Stimulated activated CD4-positive, alpha-beta T cell treated with anti-CD3 and anti-CD28 coated beads, TNF-alpha, amount 100 ng/mL, for 48 hours (primary cell): ENCODE measurements around the gene NHSL2.
"Not testable (repeated sequence)": the region's sequence is repeated elsewhere in the genome, so short reads cannot be mapped to it uniquely, and the experiment has no call there.

Experiments
- DNase-seq, 3 donors: peaks; one replicate each; pipeline ENCODE4 v3.0.0-alpha.2; 2020; ENCODE audit warnings: low read depth in 3 of 3

Gene NHSL2

DNA sequence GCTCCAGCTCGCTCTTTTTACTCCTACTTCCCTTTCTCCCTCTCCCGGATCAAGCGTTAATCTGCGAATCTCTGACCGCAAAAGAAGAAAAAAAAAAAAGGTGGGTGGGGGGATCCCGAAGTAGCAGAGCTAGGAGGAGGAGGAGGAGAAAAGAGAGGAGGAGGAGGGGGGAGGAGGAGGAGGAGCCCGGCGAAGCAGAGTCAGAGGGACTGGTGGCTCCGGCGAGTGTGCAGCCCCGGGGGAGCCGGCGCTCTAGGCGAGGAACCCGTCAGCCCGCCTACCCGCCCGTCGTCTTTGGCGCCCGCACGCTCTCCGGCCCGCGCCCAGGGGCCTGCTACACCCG is at the start of gene NHSL2:
Gene NHSL2, plus strand, starts transcription at position 203 of the 343 bp plus-strand sequence.
- no peak for DNase-seq

DNA sequence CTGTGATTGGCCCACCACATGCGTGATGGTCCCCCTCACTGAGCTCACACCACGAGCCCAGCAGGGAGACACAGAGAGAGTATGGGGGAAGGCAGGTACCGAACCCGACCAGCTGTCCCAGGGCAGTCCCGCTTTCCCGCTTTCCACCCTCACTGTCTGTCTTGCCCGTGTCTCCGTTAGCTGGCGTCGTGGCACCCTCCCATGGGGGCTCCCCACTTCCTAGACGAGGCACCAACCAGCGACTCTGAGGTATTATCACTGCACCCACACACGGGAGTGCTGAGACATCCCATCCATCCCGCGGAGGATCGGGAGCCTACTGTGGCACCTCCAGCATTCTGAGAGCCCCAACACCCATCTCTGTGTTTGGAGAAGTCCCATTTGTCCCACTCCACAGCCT is 43.0 kb upstream of the NHSL2 start:
- no peak for DNase-seq

DNA sequence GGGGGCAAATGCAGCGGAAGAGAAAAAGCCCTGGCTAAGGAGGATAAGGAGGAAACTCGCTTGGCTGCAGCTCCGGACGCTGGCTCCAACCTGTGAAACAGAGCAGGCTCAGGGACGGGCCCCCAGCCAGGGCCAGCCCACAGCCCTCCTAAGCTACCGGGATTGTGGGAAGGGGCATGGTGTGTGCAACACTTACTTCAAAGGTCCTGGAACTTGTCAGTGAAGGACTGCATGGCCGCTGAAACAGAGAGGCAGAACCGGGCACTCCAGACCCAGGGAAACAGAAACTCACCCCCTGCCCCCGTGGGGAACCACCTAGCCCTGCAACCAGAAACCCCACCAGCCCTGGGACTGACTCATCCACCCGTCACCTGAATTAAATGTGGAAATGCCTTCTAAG is 41.1 kb upstream of the NHSL2 start:
- DNase-seq: not testable (repeated sequence)

DNA sequence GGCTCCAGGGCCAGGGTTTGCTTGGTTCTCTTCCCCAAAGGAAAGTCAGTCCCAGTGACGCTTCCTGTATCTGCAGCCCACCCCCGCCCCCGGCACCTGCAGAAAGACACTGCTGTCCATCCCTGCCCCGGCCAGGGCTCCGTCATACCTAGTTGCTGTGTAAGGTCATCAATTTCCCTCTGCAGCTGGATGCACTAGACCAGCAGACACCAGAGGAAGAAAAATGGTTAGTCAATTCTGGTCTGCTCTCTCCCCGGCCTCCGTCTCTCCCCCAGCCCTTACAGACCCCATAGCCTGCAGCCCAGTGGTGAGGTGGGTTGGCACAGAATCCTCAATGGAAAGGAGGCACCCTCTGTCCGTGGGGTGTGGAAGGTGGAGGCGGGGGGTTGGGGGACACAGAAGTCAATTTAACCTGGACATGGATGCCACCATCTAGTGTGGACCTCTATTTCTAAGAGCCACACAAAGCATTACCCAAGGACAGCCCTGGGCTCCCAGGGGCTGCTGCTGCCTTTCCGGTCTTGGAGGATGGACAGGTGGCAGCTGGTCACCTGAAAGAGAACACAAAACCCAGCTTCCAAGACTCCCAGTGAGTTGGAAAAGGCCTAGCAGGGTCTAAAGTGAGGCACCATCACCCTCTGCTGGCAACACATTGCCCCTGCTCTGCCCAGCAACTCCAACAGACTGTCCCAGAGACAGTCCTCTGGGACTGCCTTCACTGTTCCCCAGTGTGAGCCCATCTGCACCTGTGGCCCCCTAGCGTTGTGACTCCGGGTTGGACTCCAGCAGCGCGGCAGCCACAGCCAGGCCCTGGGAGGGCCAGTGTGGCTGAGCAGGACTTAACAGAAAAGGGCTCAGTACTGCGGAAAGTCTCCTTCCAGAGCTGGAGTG is 40.2 kb upstream of the NHSL2 start:
- no peak for DNase-seq

DNA sequence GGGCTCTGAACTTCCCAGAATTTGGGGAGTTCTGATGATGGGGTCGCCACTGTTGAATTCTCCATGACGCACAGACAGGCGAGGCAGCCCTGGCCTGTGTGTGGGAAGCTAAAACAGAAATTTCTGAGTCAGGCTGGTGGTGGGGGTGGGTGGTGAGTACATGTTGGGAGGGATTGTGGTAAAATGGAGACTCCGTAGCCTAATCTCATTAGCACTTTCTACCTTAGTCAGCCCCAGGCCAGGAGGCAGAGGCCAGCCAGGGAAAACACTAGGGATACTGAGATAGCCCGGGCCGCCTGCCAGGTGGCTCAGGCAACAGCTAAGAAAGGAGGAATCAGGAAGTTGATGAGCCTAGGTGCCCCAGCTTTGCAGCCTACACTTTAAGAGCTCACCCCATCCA is 39.3 kb upstream of the NHSL2 start:
- DNase-seq: peak in 1 of 3 donors; percentile 3

DNA sequence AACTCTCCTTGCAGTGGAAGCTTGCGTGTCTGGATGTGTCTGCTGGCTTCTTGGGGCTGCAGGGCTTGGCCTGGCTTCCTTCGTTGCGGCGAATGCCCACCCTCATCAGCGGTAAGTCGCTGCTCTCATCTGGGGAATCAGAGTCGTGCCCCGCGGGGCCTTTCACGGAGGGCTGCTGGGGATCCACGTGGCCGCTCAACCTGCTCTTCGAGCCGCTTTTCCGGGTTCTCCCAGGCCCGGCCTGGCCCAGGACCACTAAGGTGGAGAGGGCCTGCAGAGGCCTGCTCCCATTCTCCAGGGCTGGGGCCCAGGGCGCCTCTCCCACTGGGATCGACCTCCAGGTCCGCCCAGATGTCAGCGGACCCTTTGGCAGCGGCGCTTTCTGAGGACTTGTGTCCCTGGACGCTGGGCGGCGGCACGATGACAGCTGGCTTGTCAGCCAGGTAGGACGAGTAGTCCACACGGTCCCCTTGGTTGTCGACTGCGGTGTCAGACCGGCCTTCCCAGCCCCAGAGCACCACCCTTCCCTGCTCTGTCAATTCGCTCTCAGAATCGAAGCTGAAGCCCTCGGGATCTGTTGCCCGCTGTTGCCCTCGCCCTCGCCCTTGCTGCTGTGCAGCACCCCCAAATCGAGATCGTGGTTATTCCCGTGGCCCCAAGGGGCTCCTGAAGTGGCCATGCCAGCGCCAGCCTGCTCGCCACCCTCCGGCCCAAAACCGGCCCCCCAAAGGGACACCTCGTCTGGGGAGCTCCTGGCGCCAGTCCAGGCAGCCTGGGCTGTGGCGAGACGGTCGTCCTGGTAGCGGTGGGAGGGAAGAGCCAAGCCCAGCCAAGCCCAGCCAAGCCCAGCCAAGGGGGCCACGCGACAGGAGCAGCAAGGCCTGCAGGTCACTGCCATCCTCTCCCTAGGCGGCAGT is 37.8 kb upstream of the NHSL2 start:
- no peak for DNase-seq

DNA sequence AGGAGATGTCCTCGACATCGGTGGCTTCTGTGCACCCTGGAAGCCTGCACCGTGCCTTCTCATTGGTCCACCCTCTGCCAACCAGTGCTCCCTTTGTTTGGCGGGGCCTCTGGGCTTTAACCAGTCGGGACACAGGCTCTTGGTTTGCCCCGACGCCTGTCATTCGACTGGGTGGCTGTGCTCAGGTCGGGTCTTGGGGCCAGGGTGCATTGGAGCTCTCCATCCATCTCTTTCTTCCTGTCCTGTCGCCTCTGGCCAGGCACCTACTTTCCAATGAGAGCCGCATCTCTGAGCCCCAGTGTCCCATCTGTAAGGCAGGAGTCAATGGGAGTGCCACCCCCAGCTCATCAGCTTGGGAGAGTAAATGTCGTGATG is 37.2 kb upstream of the NHSL2 start:
- no peak for DNase-seq

DNA sequence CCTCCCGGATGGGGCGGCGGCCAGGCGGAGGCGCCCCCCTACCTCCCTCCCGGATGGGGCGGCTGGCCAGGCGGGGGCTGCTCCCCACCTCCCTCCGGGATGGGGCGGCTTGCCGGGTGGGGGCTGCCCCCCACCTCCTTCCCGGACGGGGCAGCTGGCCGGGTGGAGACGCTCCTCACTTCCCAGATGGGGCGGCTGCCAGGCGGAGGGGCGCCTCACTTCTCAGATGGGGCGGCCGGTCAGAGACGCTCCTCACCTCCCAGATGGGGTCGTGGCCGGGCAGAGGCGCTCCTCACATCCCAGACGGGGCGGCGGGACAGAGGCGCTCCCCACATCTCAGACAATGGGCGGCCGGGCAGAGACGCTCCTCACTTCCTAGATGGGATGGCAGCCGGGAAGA is 33.8 kb upstream of the NHSL2 start:
- DNase-seq: not testable (repeated sequence)

DNA sequence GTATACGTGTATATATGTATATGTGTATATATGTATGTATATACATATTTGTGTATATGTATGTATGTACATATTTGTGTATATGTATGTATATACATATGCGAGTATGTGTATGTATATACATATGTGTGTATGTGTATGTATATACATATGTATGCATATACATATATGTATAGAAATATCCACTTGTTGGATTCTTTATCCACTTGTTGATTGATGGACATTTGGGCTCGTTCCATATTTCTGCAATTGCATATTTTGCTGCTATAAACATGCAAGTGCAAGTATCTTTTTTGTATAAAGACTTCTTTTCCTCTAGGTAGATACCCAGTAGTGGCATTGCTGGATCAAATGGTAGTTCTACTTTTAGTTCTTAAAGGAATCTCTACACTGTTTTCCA is 25.5 kb upstream of the NHSL2 start:
- DNase-seq: no peak

DNA sequence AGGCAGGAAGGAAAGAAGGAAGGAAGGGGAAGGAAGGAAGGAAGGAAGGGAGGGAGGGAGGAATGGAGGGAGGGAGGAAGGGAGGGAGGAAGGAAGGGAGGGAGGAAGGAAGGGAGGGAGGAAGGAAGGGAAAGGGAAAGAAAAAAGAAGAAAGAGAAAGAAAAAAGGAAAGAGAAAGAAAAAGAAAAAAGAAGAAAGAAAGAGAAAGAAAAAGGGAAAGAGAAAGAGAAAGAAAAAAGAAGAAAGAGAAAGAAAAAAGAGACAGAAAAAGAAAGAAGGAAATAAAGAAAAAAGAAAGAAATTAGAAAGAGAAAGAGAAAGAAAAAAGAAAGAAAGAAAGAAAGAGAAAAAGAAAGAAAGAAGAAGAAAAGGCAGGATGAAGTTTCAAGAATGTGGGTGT is 15.0 kb upstream of the NHSL2 start:
- no peak for DNase-seq

DNA sequence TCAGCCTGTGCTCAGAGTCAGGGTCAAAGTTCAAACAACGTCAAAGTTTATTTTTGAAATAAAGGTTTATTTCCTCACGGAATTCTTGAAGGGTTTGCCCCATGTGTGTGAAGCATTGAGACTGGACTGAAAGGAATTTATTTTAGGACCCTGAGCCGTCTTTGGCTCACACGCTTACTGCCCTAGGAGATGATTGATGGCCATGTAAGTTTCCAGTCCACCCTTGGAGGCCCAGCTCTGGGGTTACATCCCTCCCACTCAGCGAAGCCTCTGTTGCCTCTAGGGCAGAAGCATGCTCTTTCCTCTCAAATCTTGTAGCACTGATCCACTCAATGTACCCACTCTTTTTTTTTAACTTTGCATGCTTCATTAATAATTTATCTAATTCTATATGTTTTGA is 4.5 kb upstream of the NHSL2 start:
- DNase-seq: no peak

DNA sequence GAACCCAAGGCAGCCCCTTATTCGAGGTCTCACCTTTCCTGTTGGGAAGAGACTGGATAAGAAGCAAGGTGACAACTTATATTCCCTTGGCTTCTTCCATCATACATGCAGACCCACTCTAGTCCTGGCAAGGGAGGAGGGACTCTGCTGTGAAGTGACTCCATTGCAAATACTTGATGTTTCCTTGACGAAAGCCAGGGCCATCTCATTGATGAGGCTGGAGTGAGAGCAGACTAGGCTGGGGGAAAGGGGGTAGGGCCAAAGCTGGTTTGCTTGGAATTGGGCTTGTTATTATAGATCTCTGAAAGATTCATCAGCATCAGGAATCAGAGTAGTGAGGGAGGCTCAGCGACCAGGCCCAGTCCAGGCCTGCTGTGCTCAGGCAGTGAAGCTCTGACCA is 2.3 kb upstream of the NHSL2 start:
- DNase-seq: no peak

DNA sequence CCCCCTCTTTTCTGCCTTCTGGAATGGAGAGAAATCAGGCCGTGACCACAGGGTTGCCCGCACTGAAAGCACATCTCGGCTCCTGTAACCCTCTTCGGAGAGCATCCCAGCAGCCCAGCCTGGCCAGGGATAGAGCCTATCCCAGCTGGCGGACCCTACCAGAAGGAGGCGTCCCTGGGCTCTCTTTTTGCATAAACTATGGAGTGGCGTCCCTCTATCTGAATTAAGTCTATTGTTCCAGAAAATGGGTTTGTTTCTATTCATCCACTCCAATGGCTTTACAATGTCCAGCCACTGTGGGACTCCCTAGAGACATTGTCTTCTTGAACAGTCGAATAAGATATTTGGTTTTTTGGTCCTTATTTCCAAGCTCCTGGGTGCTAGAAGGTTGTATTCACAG is 689 bp upstream of the NHSL2 start:
- DNase-seq: no peak

DNA sequence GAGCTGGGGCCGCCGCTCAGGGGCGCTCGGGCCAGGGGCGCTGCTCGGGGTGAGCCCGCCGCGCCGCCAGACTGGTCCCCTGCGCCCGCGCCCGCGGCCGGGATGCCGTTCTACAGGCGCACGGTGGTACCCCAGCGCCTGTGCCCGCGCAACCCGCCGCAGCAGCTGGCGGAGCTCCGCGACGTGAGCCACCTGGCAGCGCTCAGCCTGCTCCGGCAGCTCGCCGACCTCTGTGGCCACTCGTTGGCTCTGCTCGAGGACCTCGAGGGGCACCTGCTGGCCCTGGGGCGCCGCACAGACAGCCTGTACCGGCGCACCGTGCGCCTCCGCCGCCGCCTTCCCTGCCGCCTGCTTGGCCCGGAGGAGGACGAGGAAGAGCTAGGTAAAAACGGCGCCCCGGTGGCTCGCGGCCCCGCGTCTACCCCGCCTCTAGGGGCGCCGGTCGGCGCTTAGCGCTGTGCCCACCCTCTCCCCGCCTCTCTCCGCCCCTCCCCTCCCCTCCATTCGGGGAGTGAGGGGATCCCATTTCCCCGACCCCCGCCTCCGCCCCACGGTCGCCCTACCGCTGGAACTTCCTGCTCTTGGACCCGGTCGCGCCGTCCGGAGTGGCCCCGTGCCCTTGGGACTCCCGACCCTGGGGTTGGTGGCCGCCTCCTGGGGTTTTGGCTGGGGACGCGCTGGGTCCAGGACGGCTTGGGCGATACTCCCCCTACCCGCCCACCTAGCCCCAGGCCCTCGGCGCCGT is 513 bp downstream of the NHSL2 start:
- peak in 2 of 3 donors; percentile 2 to 5 for DNase-seq

DNA sequence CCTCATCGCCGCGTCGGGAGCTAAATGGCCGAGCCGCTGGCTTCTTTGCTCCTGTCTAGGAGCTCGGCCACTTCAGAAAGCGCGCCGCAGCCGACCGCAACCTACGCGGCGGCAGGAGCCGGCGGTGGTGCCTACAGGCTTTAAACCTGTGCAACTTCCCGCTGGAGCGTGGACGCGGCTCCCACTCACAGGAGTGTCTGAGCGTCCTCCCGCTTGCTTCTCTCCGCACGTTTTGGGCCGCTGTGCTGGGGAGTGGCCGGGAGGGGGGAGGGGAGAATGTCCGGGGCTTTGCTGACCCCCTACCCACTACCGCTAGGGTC is 1.0 kb downstream of the NHSL2 start:
- no peak for DNase-seq

DNA sequence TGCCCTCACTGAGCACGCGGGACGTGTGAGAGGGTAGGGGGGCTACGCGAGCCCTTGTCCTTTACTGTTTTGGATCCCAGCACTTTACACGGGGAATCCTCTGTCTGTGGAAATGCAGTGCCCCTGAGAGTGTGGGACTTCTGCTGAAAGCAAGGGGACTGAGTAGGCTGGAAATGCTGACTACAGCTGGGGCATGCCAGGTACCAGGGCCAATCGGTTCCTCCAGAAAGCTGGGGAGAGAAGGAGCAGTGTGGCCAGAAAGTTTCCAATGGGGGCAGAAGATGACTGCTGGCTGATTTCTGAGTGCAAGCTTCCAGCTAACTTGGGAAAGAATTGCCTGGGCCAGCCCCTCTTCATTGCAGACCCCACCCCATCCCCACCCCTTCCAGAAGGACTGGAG is 1.5 kb downstream of the NHSL2 start:
- DNase-seq: no peak

DNA sequence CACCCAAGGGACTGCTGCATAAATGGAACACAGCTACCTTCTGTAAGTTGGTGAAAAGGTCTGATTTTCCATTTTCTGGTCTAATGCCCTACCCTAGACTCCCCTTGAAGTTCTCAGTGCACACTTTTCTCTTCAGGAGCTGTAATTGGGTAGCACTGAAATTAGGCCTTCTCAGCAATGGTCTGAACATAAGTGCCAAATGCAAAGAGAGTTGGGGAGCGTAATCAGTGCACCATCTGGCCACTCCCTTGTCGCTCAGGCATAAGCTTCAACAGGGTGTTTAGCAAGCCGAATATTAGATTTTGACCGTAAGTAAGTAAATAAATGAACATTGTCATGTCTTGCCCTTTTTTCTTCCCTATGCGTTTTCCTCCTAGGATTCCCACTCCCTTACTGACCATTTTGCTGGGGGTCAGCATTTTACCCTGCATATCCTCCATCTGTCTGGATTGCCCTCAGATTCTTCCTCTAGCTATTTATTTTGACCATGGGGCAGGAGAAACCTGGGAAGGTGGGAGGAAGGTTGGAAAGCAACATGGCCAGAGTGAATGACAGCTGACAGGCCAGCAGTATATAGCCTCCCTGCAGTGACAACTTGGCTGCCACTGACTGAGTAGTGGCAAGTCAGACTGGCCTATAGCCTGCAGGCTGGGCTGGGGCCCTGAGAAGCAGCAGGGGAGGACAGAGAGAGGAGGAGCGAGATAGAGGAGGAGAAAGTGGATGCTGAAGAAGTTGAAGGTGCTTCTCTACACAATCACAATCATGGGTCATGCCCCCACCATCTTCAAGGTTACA is 2.7 kb downstream of the NHSL2 start:
- DNase-seq: no peak

DNA sequence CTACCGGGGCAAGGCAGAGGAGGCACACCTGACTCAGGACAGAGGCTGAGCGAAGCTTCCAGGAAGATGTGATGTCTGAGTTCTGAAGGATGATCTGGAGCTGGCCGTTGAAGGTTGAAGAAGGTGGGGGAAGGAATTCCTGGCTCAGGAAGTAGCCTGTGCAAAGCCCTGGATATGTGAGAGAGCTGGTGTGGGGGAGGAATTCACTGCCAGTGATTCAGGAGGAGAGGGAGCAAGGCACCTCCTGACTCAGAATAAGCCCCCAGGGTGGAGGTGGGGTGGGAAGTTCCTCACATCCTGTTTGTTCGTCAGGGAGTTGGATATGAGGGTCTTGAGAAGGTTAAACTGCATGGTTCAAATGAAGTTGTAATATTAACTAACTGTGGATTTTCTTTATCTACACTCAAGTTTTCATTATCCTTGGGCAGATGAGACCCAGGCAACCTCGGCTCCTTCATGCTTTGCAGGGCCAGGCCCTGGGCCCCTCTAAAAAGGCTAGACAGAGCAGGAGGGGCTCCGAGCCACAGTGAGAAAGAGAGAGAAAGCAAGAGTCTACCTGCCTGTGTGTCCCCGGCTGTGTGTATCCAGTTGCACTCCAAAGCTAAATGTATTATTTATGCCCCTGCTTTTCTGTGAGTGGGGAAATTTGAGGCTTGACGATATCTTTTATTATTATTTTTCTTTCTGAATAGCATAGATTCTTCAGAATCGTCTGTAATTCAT is 7.1 kb downstream of the NHSL2 start:
- no peak for DNase-seq

DNA sequence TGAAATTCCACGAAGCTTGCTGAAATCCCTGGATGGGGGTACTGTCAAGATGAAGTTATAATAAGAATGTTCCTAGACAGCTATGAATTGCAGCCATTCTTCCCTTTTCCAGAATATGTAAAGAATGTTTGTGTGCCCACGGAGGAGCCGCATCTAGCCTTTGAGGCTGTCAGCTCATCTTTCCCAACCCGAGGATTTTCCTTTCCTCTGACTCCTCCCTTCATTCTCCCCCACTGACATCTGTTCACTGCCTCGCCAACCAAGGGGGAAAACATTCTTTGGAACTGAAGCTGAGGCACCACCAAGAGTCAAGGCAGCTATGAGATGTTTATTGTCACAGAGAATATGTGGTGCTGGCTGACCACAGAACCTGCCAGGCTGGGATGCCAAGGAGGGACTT is 8.8 kb downstream of the NHSL2 start:
- no peak for DNase-seq

DNA sequence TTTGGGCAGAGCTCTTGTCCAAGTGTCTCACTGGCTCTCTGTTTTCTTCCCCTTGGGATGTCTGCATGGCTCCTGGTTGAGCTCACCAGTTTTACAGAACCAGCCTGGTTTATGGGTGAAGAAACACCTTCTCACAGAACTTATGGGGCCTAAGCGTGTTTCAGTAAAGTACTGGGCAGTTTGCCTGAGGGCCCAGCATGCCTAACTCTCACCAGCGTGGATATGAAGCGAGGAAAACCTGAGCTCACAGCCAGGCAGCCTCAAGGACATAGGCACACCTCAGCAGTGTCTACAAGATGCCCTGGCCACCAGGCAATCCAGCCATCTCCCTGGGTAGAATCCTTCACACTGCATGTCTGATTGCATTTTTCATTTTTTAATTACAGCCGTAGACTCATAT is 9.2 kb downstream of the NHSL2 start:
- DNase-seq: no peak

DNA sequence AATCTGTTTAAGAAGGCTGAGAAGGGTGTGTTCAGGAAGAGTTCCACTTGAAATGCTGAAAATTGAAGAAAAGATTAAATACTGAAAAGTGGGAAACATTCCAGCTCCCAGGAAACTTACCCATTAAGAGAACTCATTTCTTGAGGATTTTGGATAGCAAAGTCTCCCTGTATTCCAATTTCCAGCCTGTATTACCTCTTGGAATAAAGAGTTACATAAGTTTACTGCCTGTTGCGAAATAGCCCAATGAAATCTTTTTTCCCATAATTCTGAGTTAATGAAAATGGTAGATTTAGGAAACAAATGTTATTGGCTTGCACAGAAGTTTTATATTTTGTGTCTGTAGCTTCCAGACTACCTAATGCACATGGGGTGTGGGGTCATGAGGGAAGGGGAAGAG is 12.0 kb downstream of the NHSL2 start:
- DNase-seq: no peak
